ENCODE results near the gene ITGB1BP1. TPM values are rescaled to one million over a fixed set of nuclear protein-coding genes. Genes with fewer than 3 reads are reported as not detected.

ITGB1BP1 gene
- total RNA-seq, 2 experiments from 2014 or later: 24.4 to 25.0 TPM

- Mint-ChIP-seq H3K27me3 (no peaks in the 10 kb centered on the region), H3K9me3 (no peaks in the 10 kb centered on the region), H3K27ac (no peak overlapping the region), H3K4me3 (no peak overlapping the region), H3K4me1 (ENCODE audit: low read depth) (no peaks in the 10 kb centered on the region), H3K36me3 (ENCODE audit: low read depth) (peaks cover 66% of the 10 kb centered on the region)
- Histone ChIP-seq H3K4me3 (ENCODE audit: low read length) (no peak overlapping the region), H3K36me3 (ENCODE audit: insufficient read depth, low read length) (peaks cover 47% of the 10 kb centered on the region), H3K9me3 (ENCODE audit: control insufficient read depth in 1 of 2, insufficient read depth in 1 of 2, low read length in 2 of 2) (no peaks in the 10 kb centered on the region), H3K27ac (ENCODE audit: low read depth in 1 of 2, low read length in 2 of 2) (no peak overlapping the region), H3K27me3 (ENCODE audit: control insufficient read depth in 1 of 2, insufficient read depth in 2 of 2, low read length in 2 of 2) (no peaks in the 10 kb centered on the region), H3K4me1 (ENCODE audit: insufficient read depth, low read length) (no peaks in the 10 kb centered on the region)
- ChIA-PET POLR2A (interaction anchor here (1.4 kb wide), 1 partner anchor 10 kb away, joined by 4 read pairs; no protein-coding TSS in a partner anchor), CTCF (no interaction called here)
- DNase-seq (peak in 1 of 14 experiments; percentile 12), ATAC-seq (ENCODE audit: poor library complexity) (peak; percentile 44)
- intact Hi-C loops (cut with DNase I, micrococcal nuclease): no loop called here
- TF ChIP-seq CTCF (IDR thresholded peaks at IDR 0.05): no peak
Measured at GRCh38 chr2:9463698-9464034, 40.3 kb upstream of the ITGB1BP1 start.

- Histone ChIP-seq H3K36me3 (ENCODE audit: insufficient read depth, low read length) (peaks cover 47% of the 10 kb centered on the region), H3K27ac (ENCODE audit: low read depth in 1 of 2, low read length in 2 of 2) (no peak overlapping the region), H3K9me3 (ENCODE audit: control insufficient read depth in 1 of 2, insufficient read depth in 1 of 2, low read length in 2 of 2) (no peaks in the 10 kb centered on the region), H3K27me3 (ENCODE audit: control insufficient read depth in 1 of 2, insufficient read depth in 2 of 2, low read length in 2 of 2) (no peaks in the 10 kb centered on the region), H3K4me1 (ENCODE audit: insufficient read depth, low read length) (no peaks in the 10 kb centered on the region), H3K4me3 (ENCODE audit: low read length) (no peak overlapping the region)
- Mint-ChIP-seq H3K4me3 (no peak overlapping the region), H3K9me3 (no peaks in the 10 kb centered on the region), H3K27me3 (no peaks in the 10 kb centered on the region), H3K36me3 (ENCODE audit: low read depth) (peaks cover 66% of the 10 kb centered on the region), H3K27ac (no peak overlapping the region), H3K4me1 (ENCODE audit: low read depth) (no peaks in the 10 kb centered on the region)
- no peak for TF ChIP-seq CTCF (IDR thresholded peaks at IDR 0.05)
- CTCF ChIA-PET: no interaction called here
- intact Hi-C loops (cut with DNase I, micrococcal nuclease): no loop called here
- ATAC-seq (ENCODE audit: poor library complexity) (no peak), DNase-seq (no peak)
- POLR2A ChIA-PET: interaction anchor here (1.4 kb wide), 1 partner anchor 11 kb away, joined by 4 read pairs; no protein-coding TSS in a partner anchor
Measured at GRCh38 chr2:9462886-9463697, 39.8 kb upstream of the ITGB1BP1 start.

- intact Hi-C loops (cut with DNase I, micrococcal nuclease): no loop called here
- Histone ChIP-seq H3K4me1 (ENCODE audit: insufficient read depth, low read length) (no peaks in the 10 kb centered on the region), H3K4me3 (ENCODE audit: low read length) (no peak overlapping the region), H3K27me3 (ENCODE audit: control insufficient read depth in 1 of 2, insufficient read depth in 2 of 2, low read length in 2 of 2) (no peaks in the 10 kb centered on the region), H3K27ac (ENCODE audit: low read depth in 1 of 2, low read length in 2 of 2) (no peak overlapping the region), H3K9me3 (ENCODE audit: control insufficient read depth in 1 of 2, insufficient read depth in 1 of 2, low read length in 2 of 2) (no peaks in the 10 kb centered on the region), H3K36me3 (ENCODE audit: insufficient read depth, low read length) (peaks cover 40% of the 10 kb centered on the region)
- POLR2A ChIA-PET: interaction anchor here (1.4 kb wide), 1 partner anchor 11 kb away, joined by 4 read pairs; no protein-coding TSS in a partner anchor
- H3K27ac Mint-ChIP-seq: no peak overlapping the region
- no peaks in the 10 kb centered on the region for H3K27me3 Mint-ChIP-seq
- no peak overlapping the region for H3K4me3 Mint-ChIP-seq
- no peaks in the 10 kb centered on the region for H3K9me3 Mint-ChIP-seq
- DNase-seq (no peak), ATAC-seq (ENCODE audit: poor library complexity) (no peak)
- CTCF ChIA-PET: no interaction called here
- no peaks in the 10 kb centered on the region for H3K4me1 Mint-ChIP-seq (ENCODE audit: low read depth)
- peaks cover 70% of the 10 kb centered on the region for H3K36me3 Mint-ChIP-seq (ENCODE audit: low read depth)
- TF ChIP-seq CTCF (IDR thresholded peaks at IDR 0.05): no peak
Measured at GRCh38 chr2:9462313-9462712, 39.0 kb upstream of the ITGB1BP1 start.
